Measurements from ENCODE around the gene PKD1L1.

Gene PKD1L1

GRCh38 chr7:47814905-47815613 is 133.2 kb downstream of the PKD1L1 start:
- H3K4me3 Mint-ChIP-seq = no peak overlapping the region

GRCh38 chr7:47813620-47814260 is 134.5 kb downstream of the PKD1L1 start:
- no peaks in the 10 kb centered on the region for H3K9me3 Mint-ChIP-seq
- H3K4me1 Mint-ChIP-seq = no peaks in the 10 kb centered on the region
- no peak overlapping the region for H3K4me3 Mint-ChIP-seq
- H3K27ac Mint-ChIP-seq = no peak overlapping the region
- no peaks in the 10 kb centered on the region for H3K36me3 Mint-ChIP-seq
- H3K27me3 Mint-ChIP-seq = no peaks in the 10 kb centered on the region

More at GRCh38 chr7:47814905-47815613, 133.2 kb downstream of the PKD1L1 start:
- Mint-ChIP-seq H3K9me3 (no peaks in the 10 kb centered on the region), H3K27me3 (no peaks in the 10 kb centered on the region), H3K36me3 (no peaks in the 10 kb centered on the region), H3K4me1 (no peaks in the 10 kb centered on the region), H3K27ac (no peak overlapping the region)

- no peaks in the 10 kb centered on the region for H3K27me3 Mint-ChIP-seq
- no peaks in the 10 kb centered on the region for H3K9me3 Mint-ChIP-seq
- no peak overlapping the region for H3K4me3 Mint-ChIP-seq
- no peak overlapping the region for H3K27ac Mint-ChIP-seq
- H3K36me3 Mint-ChIP-seq = no peaks in the 10 kb centered on the region
- no peaks in the 10 kb centered on the region for H3K4me1 Mint-ChIP-seq
These were observed 135.7 kb downstream of the PKD1L1 start for GRCh38 chr7:47812429-47813136.

- H3K4me3 Mint-ChIP-seq = no peak overlapping the region
- no peaks in the 10 kb centered on the region for H3K9me3 Mint-ChIP-seq
- no peak overlapping the region for H3K27ac Mint-ChIP-seq
- no peaks in the 10 kb centered on the region for H3K4me1 Mint-ChIP-seq
- H3K36me3 Mint-ChIP-seq = no peaks in the 10 kb centered on the region
- H3K27me3 Mint-ChIP-seq = no peaks in the 10 kb centered on the region
These were observed 136.5 kb downstream of the PKD1L1 start for GRCh38 chr7:47811632-47812380.

GRCh38 chr7:47809387-47809786 is 138.9 kb downstream of the PKD1L1 start:
- Mint-ChIP-seq H3K9me3 (no peaks in the 10 kb centered on the region), H3K27me3 (no peaks in the 10 kb centered on the region), H3K27ac (no peak overlapping the region), H3K4me1 (no peaks in the 10 kb centered on the region), H3K36me3 (no peaks in the 10 kb centered on the region), H3K4me3 (no peak overlapping the region)

GRCh38 chr7:47808321-47808720 is 139.9 kb downstream of the PKD1L1 start:
- H3K36me3 Mint-ChIP-seq = no peaks in the 10 kb centered on the region
- H3K4me1 Mint-ChIP-seq = no peaks in the 10 kb centered on the region
- no peak overlapping the region for H3K27ac Mint-ChIP-seq
- no peaks in the 10 kb centered on the region for H3K27me3 Mint-ChIP-seq
- no peak overlapping the region for H3K4me3 Mint-ChIP-seq
- H3K9me3 Mint-ChIP-seq = no peaks in the 10 kb centered on the region

- Mint-ChIP-seq H3K4me3 (no peak overlapping the region), H3K27me3 (no peaks in the 10 kb centered on the region), H3K4me1 (no peaks in the 10 kb centered on the region), H3K36me3 (no peaks in the 10 kb centered on the region), H3K9me3 (no peaks in the 10 kb centered on the region), H3K27ac (no peak overlapping the region)
These were observed 140.5 kb downstream of the PKD1L1 start for GRCh38 chr7:47807756-47808155.

GRCh38 chr7:47807126-47807525 is 141.1 kb downstream of the PKD1L1 start:
- Mint-ChIP-seq H3K9me3 (no peaks in the 10 kb centered on the region), H3K36me3 (no peaks in the 10 kb centered on the region), H3K27me3 (no peaks in the 10 kb centered on the region), H3K4me1 (no peaks in the 10 kb centered on the region), H3K27ac (no peak overlapping the region), H3K4me3 (no peak overlapping the region)

- no peaks in the 10 kb centered on the region for H3K27me3 Mint-ChIP-seq
- H3K27ac Mint-ChIP-seq = no peak overlapping the region
- H3K4me1 Mint-ChIP-seq = no peaks in the 10 kb centered on the region
- no peaks in the 10 kb centered on the region for H3K9me3 Mint-ChIP-seq
- H3K4me3 Mint-ChIP-seq = no peak overlapping the region
- no peaks in the 10 kb centered on the region for H3K36me3 Mint-ChIP-seq
These were observed 141.6 kb downstream of the PKD1L1 start for GRCh38 chr7:47806701-47807103.

- Mint-ChIP-seq H3K4me3 (no peak overlapping the region), H3K27me3 (no peaks in the 10 kb centered on the region), H3K9me3 (no peaks in the 10 kb centered on the region), H3K27ac (no peak overlapping the region), H3K4me1 (no peaks in the 10 kb centered on the region), H3K36me3 (no peaks in the 10 kb centered on the region)
These were observed 143.3 kb downstream of the PKD1L1 start for GRCh38 chr7:47804767-47805545.

- Mint-ChIP-seq H3K27me3 (no peaks in the 10 kb centered on the region), H3K36me3 (no peaks in the 10 kb centered on the region), H3K27ac (no peak overlapping the region), H3K9me3 (no peaks in the 10 kb centered on the region), H3K4me1 (no peaks in the 10 kb centered on the region), H3K4me3 (no peak overlapping the region)
These were observed 144.4 kb downstream of the PKD1L1 start for GRCh38 chr7:47803846-47804245.

- Mint-ChIP-seq H3K27me3 (no peaks in the 10 kb centered on the region), H3K36me3 (no peaks in the 10 kb centered on the region), H3K27ac (no peak overlapping the region), H3K4me1 (no peaks in the 10 kb centered on the region), H3K9me3 (no peaks in the 10 kb centered on the region), H3K4me3 (no peak overlapping the region)
These were observed 145.2 kb downstream of the PKD1L1 start for GRCh38 chr7:47803025-47803424.

- Mint-ChIP-seq H3K9me3 (no peaks in the 10 kb centered on the region), H3K27ac (no peak overlapping the region), H3K4me3 (no peak overlapping the region), H3K36me3 (no peaks in the 10 kb centered on the region), H3K4me1 (no peaks in the 10 kb centered on the region), H3K27me3 (no peaks in the 10 kb centered on the region)
These were observed 146.8 kb downstream of the PKD1L1 start for GRCh38 chr7:47801423-47801822.

- Mint-ChIP-seq H3K27me3 (no peaks in the 10 kb centered on the region), H3K4me3 (no peak overlapping the region), H3K9me3 (no peaks in the 10 kb centered on the region), H3K36me3 (no peaks in the 10 kb centered on the region), H3K27ac (no peak overlapping the region), H3K4me1 (no peaks in the 10 kb centered on the region)
These were observed 148.7 kb downstream of the PKD1L1 start for GRCh38 chr7:47799524-47799923.

- Mint-ChIP-seq H3K4me1 (no peaks in the 10 kb centered on the region), H3K36me3 (no peaks in the 10 kb centered on the region), H3K4me3 (no peak overlapping the region), H3K9me3 (no peaks in the 10 kb centered on the region), H3K27ac (no peak overlapping the region), H3K27me3 (no peaks in the 10 kb centered on the region)
These were observed 151.9 kb downstream of the PKD1L1 start for GRCh38 chr7:47796347-47796746.
